GM12878 (cell line): ENCODE measurements around the gene MVK.

ENCODE experiments used
- CREB1 ChIP-seq: IDR thresholded peaks from 2 replicates; pipeline ENCODE4 v1.6.1; 2012; ENCODE audit warnings: low read depth, mild to moderate bottlenecking, inconsistent platforms
- MEF2A ChIP-seq: IDR thresholded peaks from 2 replicates; pipeline ENCODE4 v1.6.1; 2011; ENCODE audit warnings: low read depth, mild to moderate bottlenecking, low read length, moderate library complexity; ENCODE audit not compliant: insufficient read depth
- POLR2A ChIP-seq: IDR thresholded peaks from 2 replicates; pipeline ENCODE4 v1.6.1; 2011; ENCODE audit warnings: low read depth, mild to moderate bottlenecking, low read length
- TF ChIP-seq, protein P1 (sequence below), 3 experiments: IDR thresholded peaks in 2 of 3; conservative IDR thresholded peaks in 1 of 3; 2 replicates each; pipeline ENCODE4 v1.5.1; 2011; ENCODE audit warnings: low read depth in 3 of 3, low read length in 3 of 3, mild to moderate bottlenecking in 3 of 3, control low read depth in 2 of 3, moderate library complexity in 2 of 3, inconsistent platforms in 1 of 3, mixed read lengths in 1 of 3; ENCODE audit not compliant: control insufficient read depth in 2 of 3, insufficient read depth in 1 of 3; ENCODE audit errors: extremely low read depth in 1 of 3

DNA sequence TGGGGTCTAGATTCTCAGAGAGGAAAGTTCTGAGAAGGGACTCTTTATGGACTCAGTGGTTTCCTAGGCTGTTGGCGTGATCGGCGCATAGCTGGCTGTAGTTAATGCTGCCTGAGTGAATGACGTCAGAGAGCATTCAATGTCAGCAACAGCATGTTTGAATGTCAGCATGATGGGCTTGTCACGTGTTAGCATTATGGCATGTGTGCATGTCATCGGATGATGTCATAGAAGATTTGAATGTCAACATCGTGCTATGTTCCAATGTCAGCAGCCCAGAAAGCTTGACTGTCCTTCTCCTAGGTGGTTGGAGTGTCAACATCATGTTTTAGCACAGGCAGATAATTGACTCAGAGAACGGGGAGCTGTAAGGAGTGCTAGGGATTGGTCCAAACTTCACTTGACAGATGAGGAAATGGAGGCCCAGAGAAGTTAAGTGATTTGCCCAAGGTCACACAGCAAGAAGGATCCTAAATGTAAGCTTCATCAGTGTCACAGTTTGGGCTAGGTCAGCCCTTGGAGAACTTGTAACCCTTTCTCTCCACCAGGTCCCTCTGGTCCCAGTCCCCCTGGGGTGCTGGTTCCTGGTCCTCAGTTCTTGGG is 45.5 kb downstream of the MVK start:
- no peak for TF ChIP-seq MEF2A
- TF ChIP-seq, protein P1, sequence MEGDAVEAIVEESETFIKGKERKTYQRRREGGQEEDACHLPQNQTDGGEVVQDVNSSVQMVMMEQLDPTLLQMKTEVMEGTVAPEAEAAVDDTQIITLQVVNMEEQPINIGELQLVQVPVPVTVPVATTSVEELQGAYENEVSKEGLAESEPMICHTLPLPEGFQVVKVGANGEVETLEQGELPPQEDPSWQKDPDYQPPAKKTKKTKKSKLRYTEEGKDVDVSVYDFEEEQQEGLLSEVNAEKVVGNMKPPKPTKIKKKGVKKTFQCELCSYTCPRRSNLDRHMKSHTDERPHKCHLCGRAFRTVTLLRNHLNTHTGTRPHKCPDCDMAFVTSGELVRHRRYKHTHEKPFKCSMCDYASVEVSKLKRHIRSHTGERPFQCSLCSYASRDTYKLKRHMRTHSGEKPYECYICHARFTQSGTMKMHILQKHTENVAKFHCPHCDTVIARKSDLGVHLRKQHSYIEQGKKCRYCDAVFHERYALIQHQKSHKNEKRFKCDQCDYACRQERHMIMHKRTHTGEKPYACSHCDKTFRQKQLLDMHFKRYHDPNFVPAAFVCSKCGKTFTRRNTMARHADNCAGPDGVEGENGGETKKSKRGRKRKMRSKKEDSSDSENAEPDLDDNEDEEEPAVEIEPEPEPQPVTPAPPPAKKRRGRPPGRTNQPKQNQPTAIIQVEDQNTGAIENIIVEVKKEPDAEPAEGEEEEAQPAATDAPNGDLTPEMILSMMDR (IDR thresholded peaks at IDR 0.05 in 2 of 3, conservative IDR thresholded peaks at IDR 0.05 in 1 of 3; ENCODE audit: control insufficient read depth in 2 of 3, extremely low read depth in 1 of 3, insufficient read depth in 1 of 3, low read depth in 3 of 3, low read length in 3 of 3): no peak
- no peak for TF ChIP-seq CREB1
- no peak for TF ChIP-seq POLR2A
